ENCODE measurements around the gene MED15.

DNA sequence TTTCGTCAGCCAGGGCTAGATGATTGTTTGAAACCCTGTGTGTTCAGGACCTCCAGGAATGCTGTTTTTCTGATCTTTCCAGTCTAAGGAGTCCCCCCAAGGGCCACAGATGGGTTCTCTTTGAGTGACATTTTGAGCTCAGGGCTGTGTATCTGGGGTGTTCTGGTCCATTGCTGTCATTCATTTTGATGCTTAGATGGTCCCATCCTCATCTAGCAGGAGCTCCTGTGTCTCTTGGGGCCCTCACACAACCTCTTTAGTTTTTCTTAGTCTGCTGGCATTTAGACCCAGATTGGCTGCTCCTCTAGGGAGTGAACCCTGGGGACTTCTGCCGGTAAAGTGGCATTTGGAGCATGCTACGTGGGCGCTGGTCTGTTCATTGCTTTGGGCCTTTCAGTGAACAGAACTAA is 39.1 kb downstream of the MED15 start:
- TF ChIP-seq CTCF (IDR thresholded peaks at IDR 0.05) (no peak), ZFX (IDR thresholded peaks at IDR 0.05; ENCODE audit: borderline replicate concordance) (no peak)

Data from 22Rv1 (cell line).